Ectodermal cell (in vitro differentiated cells): Measurements from ENCODE around the gene RRBP1.

Experiments
- H3K27ac ChIP-seq: 2 replicates; pipeline ENCODE4 v1.7.0; 2013; ENCODE audit warnings: mild to moderate bottlenecking, low read depth, low read length; ENCODE audit not compliant: insufficient read depth, poor library complexity, severe bottlenecking
- H3K27me3 ChIP-seq: 2 replicates; pipeline ENCODE4 v1.7.0; 2013; ENCODE audit warnings: mild to moderate bottlenecking, low read length; ENCODE audit not compliant: insufficient read depth, control insufficient read depth, poor library complexity, severe bottlenecking
- H3K36me3 ChIP-seq: one replicate; pipeline ENCODE4 v1.7.0; 2013; ENCODE audit warnings: low read length; ENCODE audit not compliant: control insufficient read depth, insufficient read depth
- H3K4me1 ChIP-seq: one replicate; pipeline ENCODE4 v1.7.0; 2013; ENCODE audit warnings: low read length; ENCODE audit not compliant: control insufficient read depth, insufficient read depth
- H3K4me3 ChIP-seq: 2 replicates; pipeline ENCODE4 v1.7.0; 2013; ENCODE audit warnings: low read depth, low read length, control low read depth; ENCODE audit not compliant: insufficient read depth
- H3K9me3 ChIP-seq: 2 replicates; pipeline ENCODE4 v1.7.0; 2013; ENCODE audit warnings: mild to moderate bottlenecking, low read length, moderate library complexity; ENCODE audit not compliant: control insufficient read depth
- WGBS, 2 experiments: methylation state at CpG; one replicate each; pipeline ENCODE4 v1.1.7; 2013; ENCODE audit warnings: missing lambda C conversion rate in 2 of 2; 5-methylcytosine and 5-hydroxymethylcytosine counted together

RRBP1 gene

GRCh38 chr20:17655865-17656479 is 26.1 kb downstream of the RRBP1 start:
- peaks cover 6% of the 10 kb centered on the region for H3K4me1 ChIP-seq
- no peaks in the 10 kb centered on the region for H3K9me3 ChIP-seq
- no peaks in the 10 kb centered on the region for H3K27me3 ChIP-seq
- peaks cover 8% of the 10 kb centered on the region for H3K36me3 ChIP-seq
- 76 to 78% methylated on average over 11 of the region's 11 CpGs for WGBS, 2 experiments
- H3K4me3 ChIP-seq: no peak overlapping the region
- no peak overlapping the region for H3K27ac ChIP-seq

GRCh38 chr20:17655286-17655651 is 26.8 kb downstream of the RRBP1 start:
- 75 to 78% methylated on average over 7 of the region's 7 CpGs for WGBS, 2 experiments
- H3K27ac ChIP-seq: no peak overlapping the region

GRCh38 chr20:17654649-17655285 is 27.3 kb downstream of the RRBP1 start:
- no peak overlapping the region for H3K27ac ChIP-seq
- H3K4me1 ChIP-seq: peaks cover 6% of the 10 kb centered on the region
- no peak overlapping the region for H3K4me3 ChIP-seq
- no peaks in the 10 kb centered on the region for H3K9me3 ChIP-seq
- 55 to 60% methylated on average over 7 of the region's 7 CpGs for WGBS, 2 experiments
- H3K27me3 ChIP-seq: no peaks in the 10 kb centered on the region
- peaks cover 8% of the 10 kb centered on the region for H3K36me3 ChIP-seq

More at GRCh38 chr20:17655286-17655651, 26.8 kb downstream of the RRBP1 start:
- Histone ChIP-seq H3K27me3 (no peaks in the 10 kb centered on the region), H3K4me1 (peaks cover 6% of the 10 kb centered on the region), H3K9me3 (no peaks in the 10 kb centered on the region), H3K36me3 (peaks cover 8% of the 10 kb centered on the region), H3K4me3 (no peak overlapping the region)

- WGBS, 2 experiments: 94 to 96% methylated on average over 11 of the region's 11 CpGs
- Histone ChIP-seq H3K4me3 (no peak overlapping the region), H3K27me3 (no peaks in the 10 kb centered on the region), H3K9me3 (no peaks in the 10 kb centered on the region), H3K27ac (no peak overlapping the region), H3K4me1 (peaks cover 6% of the 10 kb centered on the region), H3K36me3 (peaks cover 8% of the 10 kb centered on the region)
Observed at GRCh38 chr20:17653835-17654648, 28.0 kb downstream of the RRBP1 start.

- H3K4me1 ChIP-seq: peaks cover 15% of the 10 kb centered on the region
- H3K9me3 ChIP-seq: no peaks in the 10 kb centered on the region
- no peak overlapping the region for H3K27ac ChIP-seq
- no peak overlapping the region for H3K4me3 ChIP-seq
- no peaks in the 10 kb centered on the region for H3K36me3 ChIP-seq
- 91 to 93% methylated on average over 10 of the region's 10 CpGs for WGBS, 2 experiments
- H3K27me3 ChIP-seq: no peaks in the 10 kb centered on the region
Observed at GRCh38 chr20:17652411-17652810, 29.6 kb downstream of the RRBP1 start.

- Histone ChIP-seq H3K4me3 (no peak overlapping the region), H3K9me3 (no peaks in the 10 kb centered on the region), H3K4me1 (peaks cover 15% of the 10 kb centered on the region), H3K36me3 (no peaks in the 10 kb centered on the region), H3K27ac (no peak overlapping the region), H3K27me3 (no peaks in the 10 kb centered on the region)
- WGBS, 2 experiments: 93 to 95% methylated on average over 2 of the region's 2 CpGs
Observed at GRCh38 chr20:17651760-17652388, 30.2 kb downstream of the RRBP1 start.

GRCh38 chr20:17651129-17651759 is 30.8 kb downstream of the RRBP1 start:
- no peaks in the 10 kb centered on the region for H3K36me3 ChIP-seq
- H3K4me1 ChIP-seq: peaks cover 16% of the 10 kb centered on the region
- H3K27ac ChIP-seq: no peak overlapping the region
- no peaks in the 10 kb centered on the region for H3K9me3 ChIP-seq
- H3K27me3 ChIP-seq: no peaks in the 10 kb centered on the region
- no peak overlapping the region for H3K4me3 ChIP-seq
- 88 to 91% methylated on average over 9 to 11 of the region's 11 CpGs for WGBS, 2 experiments

GRCh38 chr20:17650301-17651128 is 31.5 kb downstream of the RRBP1 start:
- H3K36me3 ChIP-seq: no peaks in the 10 kb centered on the region

More at GRCh38 chr20:17650301-17651128, 31.5 kb downstream of the RRBP1 start:
- Histone ChIP-seq H3K27ac (no peak overlapping the region), H3K27me3 (no peaks in the 10 kb centered on the region), H3K4me1 (peaks cover 18% of the 10 kb centered on the region), H3K9me3 (no peaks in the 10 kb centered on the region), H3K4me3 (no peak overlapping the region)
- WGBS, 2 experiments: 93 to 94% methylated on average over 12 of the region's 12 CpGs
